Iris pigment epithelial cell (primary cell): ENCODE results near the gene ETV5.

Experiments used
- DNase-seq: peaks from one replicate; pipeline ENCODE4 v3.0.0-alpha.2; 2011; ENCODE audit warnings: low read depth

ETV5 gene

DNA sequence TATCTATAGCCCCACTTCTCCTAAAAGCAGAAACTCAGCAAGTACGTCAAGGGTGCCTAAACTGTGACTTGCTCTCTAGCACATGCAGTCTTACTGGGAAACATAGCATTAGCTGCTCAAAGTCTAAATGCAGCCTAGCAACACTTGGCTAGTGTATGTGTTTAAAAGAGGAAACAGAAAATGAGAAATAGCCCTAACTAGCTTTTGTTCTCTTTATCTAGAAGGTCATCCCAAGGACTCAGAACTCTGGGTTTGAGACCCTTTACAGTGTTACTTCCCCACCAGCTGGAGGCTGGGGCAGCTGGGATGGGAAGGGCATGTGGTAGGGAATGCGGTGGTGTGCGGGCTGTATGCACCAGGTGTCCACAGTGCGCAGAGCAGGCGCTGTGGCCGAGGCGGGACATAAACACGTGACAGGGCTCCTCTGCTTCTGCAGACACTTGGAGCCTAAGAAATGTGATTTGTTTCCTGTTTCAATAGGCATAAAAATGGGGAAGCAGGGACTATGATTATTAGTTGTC lies 13.3 kb downstream of the ETV5 start:
- no peak for DNase-seq

DNA sequence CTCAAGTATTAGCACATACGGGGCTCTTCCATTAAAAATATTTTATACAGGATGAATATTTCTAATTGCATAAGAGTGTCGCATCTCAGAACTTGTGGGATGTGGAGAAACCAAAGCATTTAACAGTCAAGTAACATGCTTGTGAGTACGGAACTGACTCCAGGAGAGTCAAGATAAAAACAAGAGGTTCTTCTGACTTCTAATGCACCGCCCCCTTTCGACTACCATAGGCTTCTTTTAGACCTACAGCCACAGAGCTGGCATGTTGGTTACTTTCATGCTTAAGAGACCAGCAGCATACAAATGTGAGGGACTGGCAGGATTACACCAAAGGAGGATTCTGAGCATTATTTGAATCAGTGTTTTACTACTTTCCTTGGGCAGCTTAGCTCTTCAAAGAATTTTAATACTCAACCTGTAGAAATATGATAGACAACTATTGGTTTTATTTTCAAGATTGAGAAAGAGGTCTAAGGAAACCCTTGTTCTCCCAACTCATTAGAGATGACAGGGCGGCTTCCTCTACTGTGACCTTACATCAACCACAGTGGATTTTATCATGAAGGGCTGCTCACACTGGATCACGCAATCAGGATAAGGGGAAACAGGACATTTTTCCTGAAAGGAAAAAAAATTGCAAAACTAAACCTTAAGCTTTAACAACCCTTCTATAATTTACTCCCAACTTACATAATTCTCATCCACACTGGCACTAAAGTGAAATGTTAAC lies 14.0 kb downstream of the ETV5 start:
- DNase-seq, result no peak

DNA sequence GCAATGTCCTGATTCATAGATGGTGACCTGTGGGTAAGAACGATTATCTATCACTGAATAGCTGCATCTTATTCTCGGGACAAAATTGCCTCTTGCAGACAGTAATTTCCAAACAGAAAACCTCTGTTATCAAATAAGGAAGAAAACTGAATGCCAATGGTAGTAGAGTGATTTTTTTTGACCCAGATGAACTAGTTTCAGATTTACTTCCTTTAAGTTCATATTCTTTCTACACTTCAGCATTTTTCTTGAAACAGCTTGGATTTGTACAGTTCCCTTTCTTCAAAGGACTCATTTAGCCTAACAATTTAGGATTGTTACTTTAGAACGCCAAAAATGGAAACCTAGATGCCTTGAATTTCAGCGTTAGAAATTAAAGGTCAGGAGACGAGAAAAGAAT lies 14.6 kb downstream of the ETV5 start:
- no peak for DNase-seq

DNA sequence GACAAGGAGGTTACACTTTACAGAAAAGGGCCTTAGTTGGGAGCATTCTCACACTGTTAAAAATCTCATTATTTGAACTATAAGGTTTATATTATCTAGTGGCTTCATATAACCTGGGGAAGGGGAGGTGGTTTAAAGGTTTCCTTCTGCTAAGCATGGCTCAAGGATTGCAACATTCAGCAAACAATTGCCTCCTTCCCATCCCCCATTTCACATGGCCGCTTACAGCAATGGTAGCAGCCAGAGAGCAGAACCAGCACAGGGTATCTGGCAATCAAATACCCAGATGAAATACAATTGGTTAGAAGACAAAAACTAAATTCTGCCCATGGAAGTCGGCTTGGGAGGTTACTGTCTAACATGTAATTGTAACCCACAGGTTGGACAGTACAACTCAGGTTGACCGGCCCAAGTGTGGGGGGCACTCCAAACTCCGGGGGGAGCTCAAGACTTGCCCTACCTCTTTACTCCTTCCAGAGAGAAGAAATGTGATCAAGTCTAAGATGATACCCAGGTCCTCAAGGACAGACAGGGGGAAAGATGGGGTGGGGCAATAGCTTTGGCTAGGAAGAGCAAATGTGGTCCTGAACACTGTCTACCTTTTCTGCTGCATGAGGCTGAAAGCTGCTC lies 15.5 kb downstream of the ETV5 start:
- no peak for DNase-seq

DNA sequence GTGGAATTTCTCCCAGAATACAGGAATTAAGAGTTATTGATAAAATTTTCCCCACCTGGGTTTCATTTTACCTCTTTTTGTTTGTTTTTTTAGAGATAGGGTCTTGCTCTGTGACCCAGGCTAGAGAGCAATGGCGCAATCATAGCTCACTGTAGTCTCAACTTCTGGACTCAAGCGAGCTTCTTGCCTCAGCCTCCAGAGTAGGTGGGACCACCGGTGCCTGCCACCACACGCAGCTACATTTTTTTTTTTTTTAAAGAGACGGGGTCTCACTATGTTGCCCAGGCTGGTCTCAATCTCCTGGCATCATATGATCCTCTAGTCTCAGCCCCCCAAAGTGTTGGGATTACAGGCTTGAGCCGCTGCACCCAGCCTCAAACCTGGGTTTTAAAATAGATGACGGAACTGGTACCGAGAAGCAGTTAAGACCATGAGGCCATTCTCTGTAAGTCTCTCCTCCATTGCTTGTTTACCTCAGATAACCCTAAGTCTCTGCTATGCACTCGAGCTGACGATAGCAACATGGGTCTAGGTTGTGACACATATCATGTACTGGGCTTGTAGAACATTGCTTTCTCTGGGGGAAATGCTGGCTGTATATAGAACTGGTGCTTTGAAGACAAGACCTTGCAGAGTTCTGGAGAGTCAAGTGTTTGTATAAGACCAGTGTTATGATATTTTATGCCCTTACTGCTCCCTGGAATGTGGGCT lies 16.4 kb downstream of the ETV5 start:
- DNase-seq, result no peak

DNA sequence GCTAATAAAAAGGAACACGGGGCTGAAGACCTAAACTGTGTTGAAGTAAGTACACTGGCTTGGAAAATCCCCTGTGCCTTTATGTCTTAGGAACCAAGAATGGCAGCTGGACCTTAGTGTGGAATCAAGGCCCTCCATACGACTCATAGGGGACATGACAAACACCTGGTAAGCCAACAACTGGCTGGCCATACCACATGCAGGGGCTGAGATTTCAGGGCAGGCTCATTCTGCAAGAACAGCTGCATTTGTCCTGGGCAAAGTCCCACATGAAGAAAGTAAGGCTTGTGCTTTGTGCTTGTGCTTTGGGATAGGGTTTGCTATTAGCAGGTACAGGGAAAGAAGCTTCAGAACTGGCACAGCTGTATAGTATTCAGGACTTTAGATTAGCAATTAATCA lies 18.0 kb downstream of the ETV5 start:
- no peak for DNase-seq

DNA sequence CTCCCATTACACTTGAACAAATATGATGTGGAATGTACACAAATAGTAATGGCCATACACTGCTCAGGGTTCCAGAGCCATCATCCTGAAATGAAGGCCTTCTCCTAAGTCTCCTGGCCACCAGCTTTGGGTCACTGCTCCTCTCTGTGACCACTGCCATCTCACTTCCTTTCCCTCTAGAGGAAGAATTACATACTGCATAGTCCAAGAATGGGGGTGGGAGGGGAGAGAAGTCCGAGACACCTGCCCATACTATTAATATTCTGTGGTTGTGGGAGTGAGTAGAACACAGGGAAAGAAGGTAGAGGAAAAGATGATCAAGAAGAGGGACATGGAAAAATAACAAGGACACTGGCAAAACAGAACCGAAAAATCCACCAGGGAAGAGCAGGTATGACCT lies 20.6 kb downstream of the ETV5 start:
- DNase-seq, result no peak

DNA sequence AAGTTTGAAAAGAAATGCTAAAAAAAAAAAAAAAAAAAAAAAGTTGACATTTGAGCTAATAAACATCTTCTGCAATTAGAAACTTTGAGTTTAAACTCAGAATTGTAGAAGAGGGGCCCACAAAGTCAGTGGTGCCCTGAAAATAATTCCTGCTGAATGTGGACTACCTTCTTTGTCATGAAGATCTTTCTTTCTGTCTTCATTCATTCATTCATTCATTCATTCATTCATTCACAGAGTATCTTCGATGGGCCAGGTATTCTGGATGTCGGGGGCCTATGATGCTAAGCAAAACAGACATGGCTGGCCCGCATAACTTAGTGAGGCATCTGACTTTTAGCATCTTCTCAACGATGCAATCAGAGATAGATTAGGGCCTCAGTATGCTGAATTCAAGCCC lies 24.6 kb downstream of the ETV5 start:
- DNase-seq, result no peak

DNA sequence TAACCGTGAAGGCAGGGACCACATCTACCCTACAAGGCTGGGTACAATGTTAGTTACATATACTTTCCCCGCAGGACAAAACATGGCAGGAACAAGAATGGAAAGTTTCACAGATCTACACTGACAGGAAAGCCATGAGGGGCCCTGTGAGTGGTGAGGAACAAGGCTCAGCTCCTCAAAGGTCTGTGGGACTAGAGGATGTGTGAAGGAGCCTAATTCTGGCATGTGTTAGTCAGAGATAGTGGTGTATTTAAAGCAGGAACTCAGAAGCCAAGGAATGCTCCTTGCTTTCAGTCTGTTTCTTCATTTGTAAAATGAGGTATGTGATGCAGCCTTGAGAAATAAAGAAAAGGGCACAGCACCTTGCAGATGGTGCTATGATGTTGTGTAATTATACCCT lies 25.1 kb downstream of the ETV5 start:
- DNase-seq, result peak; percentile 34

DNA sequence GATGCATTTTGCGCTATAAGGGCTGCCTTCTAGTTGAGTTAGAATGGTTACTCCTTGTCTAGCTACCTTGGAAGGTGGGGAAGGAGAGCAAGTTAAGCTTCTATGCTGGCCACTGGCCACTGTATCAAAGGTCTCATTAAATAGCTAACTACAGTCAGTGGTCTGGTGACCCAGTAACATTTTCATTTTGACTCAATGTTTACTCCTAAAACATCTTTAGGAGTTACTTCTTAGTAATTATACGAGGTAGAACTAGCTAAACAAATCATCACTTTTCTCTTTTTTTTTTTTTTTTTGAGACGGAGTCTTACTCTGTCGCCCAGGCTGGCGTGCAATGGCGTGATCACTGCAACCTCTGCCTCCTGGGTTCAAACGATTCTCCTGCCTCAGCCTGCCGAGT lies 26.7 kb downstream of the ETV5 start:
- no peak for DNase-seq

DNA sequence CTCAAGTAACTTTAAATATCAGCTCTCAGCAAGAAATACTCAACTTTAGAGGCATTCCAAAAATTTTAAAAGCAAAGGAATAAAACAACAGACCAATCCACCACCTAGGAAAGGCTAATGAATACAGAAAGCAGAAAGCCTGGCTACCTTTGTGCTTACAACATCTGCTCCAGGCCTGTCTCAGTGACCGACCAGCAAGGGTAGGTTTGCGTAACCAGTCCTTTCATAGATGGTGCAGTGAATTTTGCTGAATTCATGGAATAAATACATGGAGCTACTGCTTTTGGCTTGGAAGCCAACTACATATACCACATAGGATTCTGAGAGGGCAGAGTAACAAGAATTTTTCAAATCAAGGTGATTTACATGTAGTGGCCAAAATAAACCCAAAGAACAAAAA lies 27.2 kb downstream of the ETV5 start:
- no peak for DNase-seq

DNA sequence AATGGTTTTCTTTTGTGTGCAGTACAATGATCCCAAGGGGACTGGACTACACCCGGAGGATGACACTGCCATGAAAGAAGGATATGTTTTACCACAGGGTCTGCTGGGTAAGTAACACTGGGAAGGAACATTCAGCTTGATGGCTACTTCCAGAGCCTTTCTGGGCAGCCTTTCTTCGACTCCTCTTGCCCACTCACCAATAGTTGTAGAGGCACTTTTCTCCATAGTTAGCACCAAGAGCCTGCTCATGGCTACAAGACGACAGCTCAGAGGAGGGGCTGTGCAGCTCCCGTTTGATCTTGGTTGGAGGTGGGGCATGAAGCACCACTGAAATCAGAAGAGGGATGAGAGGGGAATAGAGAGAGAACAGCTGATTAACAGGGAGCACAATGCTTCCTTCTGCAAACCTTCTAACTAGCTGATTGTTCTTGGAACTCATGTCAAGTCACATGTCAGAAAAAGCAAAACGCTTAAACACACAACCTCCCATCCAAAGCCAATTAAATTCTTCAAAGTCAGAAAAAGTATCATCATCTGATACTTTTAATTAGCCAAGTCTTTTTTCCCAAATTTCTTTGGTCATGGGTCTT lies 27.9 kb downstream of the ETV5 start:
- no peak for DNase-seq

DNA sequence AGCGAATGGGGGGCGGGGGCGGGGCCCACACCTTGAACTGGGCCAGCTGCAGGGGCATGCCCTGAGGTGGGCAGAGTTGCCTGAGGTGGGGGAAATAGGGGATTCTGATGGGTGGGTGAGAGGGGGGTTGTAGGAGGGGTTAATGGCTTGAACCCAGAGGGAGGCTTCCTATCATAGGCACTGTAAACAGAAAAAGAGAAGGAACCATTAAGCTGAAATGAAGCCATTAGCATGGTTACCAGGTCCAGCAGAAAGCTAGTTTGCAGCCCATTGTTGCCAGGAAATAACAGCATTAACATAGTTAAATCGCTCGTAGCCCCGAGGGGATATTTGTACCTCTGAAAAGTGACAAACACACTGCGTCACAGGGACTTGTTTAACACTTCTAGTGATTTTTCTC lies 29.0 kb downstream of the ETV5 start:
- DNase-seq, result no peak

DNA sequence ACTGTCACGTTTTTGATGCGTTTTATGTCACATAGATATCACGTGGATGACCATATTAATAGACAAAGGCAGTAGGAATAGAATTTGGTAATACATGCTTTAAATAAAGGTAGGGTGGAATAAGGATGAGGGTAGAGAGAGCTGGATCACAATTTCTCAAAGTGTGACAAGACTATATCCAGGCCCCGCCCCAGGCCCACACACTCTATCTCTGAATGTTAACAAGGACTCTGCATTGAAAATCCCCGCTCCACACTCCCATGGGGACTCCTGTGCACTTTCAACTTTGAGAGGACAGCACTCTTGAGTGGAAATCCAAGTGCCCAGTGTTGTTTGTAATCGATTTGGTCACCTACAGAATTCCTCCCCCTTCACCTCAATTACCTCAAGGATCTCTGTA lies 31.4 kb downstream of the ETV5 start:
- DNase-seq, result no peak

DNA sequence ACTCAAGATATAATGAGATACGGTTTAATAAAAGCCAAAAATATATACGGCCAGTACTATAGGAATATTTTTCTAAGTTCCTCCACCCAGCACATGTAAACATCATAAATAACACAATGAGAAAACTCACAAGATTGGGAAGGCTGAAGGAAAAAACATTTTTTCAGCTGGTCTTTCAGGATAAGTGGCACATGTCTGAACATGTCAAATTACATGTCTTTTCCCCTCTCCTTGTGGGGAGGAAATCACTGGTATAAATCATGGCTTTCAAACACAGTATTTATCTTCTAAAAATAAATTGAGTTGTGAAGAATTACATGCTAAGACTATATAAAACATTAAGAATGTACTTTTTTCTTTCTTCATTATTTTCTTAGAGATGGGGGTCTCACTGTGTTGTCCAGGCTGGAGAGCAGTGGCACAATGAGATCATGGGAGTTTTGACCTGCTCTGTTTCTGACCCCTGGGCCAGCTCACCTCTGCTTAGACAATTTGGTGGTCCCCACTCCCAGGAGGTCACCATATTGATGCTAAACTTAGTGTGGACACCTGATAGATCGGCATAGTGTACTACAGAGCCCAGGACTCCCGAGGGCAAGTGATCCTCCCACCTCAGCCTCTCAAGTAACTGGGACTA lies 32.8 kb downstream of the ETV5 start:
- DNase-seq, result no peak

DNA sequence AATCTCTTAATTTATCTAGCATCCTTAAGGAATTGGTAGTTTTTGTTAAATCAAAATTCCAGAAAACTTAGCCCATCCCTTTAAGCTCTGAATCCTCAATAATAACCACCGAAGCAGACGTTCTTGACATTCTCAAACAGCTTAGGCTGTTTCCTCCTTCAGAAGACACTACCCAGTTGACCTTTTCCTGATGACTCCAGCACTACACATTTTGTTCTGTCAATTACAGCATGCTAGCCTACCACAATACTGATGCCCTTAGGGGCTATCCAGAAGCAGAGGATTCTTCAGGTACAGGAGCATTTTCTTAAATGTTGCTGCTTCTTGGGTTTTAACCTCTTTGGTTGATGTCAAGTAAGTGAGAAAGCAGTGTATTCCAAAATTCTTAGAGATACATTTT lies 33.4 kb downstream of the ETV5 start:
- no peak for DNase-seq

DNA sequence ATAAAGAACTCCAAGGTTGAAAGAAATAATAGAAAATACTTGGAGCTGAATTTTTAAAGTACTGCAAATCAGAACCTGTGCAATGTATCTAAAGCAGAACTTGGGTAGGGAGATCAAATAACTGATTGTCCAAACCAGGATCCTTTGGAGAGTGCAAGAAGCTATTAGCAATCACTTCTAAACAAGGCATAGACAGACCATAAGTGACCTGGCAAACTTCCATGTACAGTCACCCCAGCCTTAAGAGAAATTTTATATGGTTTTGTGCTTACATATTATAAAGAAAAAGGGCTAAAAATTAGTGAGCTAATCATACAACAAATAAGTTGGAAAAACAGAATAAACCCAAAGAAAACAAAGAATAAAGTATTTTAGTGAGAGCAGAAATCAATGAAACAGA lies 35.2 kb downstream of the ETV5 start:
- peak; percentile 59 for DNase-seq

DNA sequence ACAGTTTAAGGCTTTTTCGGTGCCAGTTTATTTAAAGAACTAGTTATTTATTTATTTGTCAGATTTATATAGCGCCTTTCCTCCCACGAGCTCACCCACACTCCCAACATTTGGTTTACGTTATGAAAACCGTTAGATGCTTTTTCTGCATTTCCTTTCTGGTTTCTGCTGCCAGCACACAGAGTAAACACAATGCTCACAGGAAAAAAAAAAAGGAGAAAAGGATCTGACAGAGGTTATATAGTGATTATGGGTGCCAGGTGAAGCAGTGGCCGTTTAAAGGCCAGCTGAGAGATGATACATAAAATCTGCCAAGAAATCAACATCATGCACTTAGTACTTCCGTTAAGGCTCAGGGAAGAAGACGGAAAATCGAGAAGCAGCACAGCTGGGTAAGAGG lies 37.9 kb downstream of the ETV5 start:
- peak; percentile 22 for DNase-seq

DNA sequence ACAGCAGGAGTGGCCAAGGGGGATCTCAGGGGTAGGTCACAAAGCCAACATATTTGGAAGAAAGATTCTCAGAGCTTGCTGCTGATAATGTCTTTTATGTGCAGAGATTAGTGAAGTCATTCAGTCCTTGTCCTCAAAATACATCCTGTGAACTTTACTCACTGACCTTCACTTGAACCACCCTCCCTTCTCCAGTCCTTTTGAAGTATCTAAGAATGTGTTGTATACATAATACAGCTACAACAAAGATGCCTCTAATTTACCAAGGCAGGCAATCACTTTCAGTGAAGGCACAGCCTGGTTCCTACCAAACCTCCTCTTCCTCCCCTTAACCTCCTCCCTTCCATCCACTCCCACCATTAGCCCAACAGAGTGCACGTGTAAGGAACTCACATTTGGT lies 38.3 kb downstream of the ETV5 start:
- peak; percentile 25 for DNase-seq

DNA sequence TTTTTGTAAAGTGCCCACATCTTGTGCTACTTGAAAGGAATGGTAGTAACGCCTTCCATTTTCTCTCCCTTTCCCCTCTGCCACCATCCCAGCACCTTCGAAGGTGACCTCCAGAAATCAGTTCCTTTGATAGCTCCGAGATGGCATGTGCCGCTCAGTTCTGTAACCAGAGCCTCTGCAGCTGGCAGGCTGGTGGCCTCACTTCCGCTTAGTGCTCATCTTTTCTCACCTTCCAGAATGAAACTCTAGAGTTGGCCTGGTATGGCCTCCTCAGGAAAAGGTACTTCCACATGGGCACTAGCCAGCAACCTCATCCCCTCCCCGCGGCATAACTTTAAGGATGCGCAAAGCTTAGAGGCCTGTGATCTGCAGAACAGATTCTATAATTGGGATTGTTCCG lies 38.8 kb downstream of the ETV5 start:
- no peak for DNase-seq

DNA sequence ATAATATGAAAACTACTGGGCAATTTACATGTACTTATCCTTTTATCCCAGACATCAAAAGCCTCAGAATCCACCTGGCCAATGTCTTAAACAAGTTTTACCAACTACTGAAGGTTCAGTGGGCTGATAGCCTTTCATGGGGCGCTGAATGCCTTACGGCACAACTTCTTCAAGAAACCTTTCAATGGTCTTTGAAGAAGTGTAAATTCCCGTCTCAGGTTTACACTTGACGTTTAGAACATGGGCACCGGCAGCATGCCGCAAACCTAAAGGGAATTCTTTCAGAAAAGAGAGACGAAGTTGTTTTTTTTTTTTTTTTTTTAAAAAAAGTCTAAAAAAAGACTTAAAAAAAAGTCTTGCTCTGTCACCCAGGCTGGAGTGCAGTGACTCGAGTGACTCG lies 39.7 kb downstream of the ETV5 start:
- no peak for DNase-seq

DNA sequence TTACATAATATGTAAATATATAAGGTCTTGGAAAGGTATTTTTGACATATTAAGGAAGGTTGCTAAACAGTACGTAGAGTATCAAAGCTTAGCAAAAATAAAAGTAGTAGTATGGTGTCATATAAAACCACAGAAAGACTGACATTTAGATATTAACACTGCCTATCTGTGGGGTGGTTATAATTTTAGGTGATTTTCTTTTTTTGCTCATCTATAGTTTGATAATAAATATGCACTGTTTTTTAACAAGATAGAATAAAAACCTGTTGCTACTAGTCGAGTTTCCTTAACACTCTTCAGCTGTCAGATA lies 40.7 kb downstream of the ETV5 start:
- no peak for DNase-seq
